ENCODE results near the gene KNOP1.

DNA sequence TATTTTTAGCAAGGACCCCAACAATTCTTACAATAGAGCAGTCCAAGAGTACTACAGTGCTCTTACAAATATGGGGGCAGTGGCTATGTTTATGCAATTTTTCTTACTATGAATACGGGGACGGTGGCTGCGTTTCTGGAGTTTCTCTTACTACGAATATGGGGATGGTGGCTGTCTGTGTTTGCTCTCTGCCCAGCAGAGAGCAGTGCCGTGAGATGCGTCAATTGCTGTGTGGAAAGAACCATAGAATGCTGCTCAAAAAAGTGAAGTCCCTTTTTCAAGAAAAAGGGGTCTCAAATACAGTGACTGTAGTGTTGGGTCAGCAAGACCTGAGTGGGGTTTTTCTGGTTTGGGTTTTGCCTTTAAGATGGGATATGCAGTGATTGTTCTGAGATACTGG, 53.9 kb downstream of the KNOP1 start:
- TF ChIP-seq, protein P1, sequence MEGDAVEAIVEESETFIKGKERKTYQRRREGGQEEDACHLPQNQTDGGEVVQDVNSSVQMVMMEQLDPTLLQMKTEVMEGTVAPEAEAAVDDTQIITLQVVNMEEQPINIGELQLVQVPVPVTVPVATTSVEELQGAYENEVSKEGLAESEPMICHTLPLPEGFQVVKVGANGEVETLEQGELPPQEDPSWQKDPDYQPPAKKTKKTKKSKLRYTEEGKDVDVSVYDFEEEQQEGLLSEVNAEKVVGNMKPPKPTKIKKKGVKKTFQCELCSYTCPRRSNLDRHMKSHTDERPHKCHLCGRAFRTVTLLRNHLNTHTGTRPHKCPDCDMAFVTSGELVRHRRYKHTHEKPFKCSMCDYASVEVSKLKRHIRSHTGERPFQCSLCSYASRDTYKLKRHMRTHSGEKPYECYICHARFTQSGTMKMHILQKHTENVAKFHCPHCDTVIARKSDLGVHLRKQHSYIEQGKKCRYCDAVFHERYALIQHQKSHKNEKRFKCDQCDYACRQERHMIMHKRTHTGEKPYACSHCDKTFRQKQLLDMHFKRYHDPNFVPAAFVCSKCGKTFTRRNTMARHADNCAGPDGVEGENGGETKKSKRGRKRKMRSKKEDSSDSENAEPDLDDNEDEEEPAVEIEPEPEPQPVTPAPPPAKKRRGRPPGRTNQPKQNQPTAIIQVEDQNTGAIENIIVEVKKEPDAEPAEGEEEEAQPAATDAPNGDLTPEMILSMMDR (IDR thresholded peaks at IDR 0.05) = no peak
- no peak for TF ChIP-seq POLR2A (IDR thresholded peaks at IDR 0.05)
